Mammary epithelial cell (primary cell): Measurements from ENCODE around the gene PRTG.

Experiments
- EZH2 ChIP-seq: IDR thresholded peaks from 2 replicates; pipeline ENCODE4 v1.6.1; 2012; ENCODE audit warnings: low read length, inconsistent platforms, borderline replicate concordance
- TF ChIP-seq, protein P1 (sequence below), 2 donors: IDR thresholded peaks in 1 of 2; conservative IDR thresholded peaks in 1 of 2; 2 replicates each; pipeline ENCODE4 v1.5.1; 2011 to 2012; ENCODE audit warnings: inconsistent platforms in 2 of 2, low read length in 2 of 2, mild to moderate bottlenecking in 2 of 2, control low read depth in 1 of 2, low read depth in 1 of 2; ENCODE audit not compliant: insufficient read depth in 1 of 2; ENCODE audit errors: extremely low read depth in 1 of 2

DNA sequence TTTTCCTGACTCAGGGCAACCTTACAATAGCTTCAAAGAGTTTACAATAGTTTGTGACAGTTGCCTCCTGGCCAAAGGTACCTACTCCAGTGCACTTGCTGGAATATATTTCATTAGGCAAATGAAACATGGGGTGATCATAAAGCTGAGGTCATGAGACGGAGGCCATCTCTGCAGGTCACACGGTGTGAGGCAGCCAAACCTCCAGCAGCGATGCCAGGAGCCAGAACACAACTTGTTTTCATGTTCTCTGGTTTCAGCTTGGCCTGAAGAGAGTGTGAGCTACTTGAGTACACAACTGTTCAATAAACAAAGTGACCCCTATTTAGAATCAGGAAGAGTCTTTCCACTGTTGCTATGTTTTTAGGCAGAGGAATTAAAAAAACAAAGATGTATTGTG is 112.1 kb downstream of the PRTG start:
- TF ChIP-seq, protein P1, sequence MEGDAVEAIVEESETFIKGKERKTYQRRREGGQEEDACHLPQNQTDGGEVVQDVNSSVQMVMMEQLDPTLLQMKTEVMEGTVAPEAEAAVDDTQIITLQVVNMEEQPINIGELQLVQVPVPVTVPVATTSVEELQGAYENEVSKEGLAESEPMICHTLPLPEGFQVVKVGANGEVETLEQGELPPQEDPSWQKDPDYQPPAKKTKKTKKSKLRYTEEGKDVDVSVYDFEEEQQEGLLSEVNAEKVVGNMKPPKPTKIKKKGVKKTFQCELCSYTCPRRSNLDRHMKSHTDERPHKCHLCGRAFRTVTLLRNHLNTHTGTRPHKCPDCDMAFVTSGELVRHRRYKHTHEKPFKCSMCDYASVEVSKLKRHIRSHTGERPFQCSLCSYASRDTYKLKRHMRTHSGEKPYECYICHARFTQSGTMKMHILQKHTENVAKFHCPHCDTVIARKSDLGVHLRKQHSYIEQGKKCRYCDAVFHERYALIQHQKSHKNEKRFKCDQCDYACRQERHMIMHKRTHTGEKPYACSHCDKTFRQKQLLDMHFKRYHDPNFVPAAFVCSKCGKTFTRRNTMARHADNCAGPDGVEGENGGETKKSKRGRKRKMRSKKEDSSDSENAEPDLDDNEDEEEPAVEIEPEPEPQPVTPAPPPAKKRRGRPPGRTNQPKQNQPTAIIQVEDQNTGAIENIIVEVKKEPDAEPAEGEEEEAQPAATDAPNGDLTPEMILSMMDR (conservative IDR thresholded peaks at IDR 0.05 in 1 of 2, IDR thresholded peaks at IDR 0.05 in 1 of 2; ENCODE audit: extremely low read depth in 1 of 2, insufficient read depth in 1 of 2, low read depth in 1 of 2, low read length in 2 of 2), result no peak
- TF ChIP-seq EZH2, result no peak
